Measurements from ENCODE around the gene OSBPL6.

- TF ChIP-seq CTCF (IDR thresholded peaks at IDR 0.05; ENCODE audit: low read depth, low read length, poor library complexity, severe bottlenecking) (no peak), EZH2phosphoT487 (IDR thresholded peaks at IDR 0.05; ENCODE audit: borderline replicate concordance, low read length) (no peak)
Observed at GRCh38 chr2:178238154-178238521, 43.8 kb downstream of the OSBPL6 start.
